Activated CD4-positive, CD25-positive, alpha-beta regulatory T cell treated with anti-CD3 and anti-CD28 coated beads, Interleukin-2, amount 50 U/mL, for 24 hours (primary cell): ENCODE results near the gene ZNF334.

ENCODE experiments used
- ATAC-seq, 2 donors: fragments of 150-1000 bp; cut with Tn5 transposase; one replicate each; pipeline ENCODE4 v1.10.0; 2021; ENCODE audit warnings: mild to moderate bottlenecking in 1 of 2, moderate library complexity in 1 of 2

Gene ZNF334

GRCh38 chr20:46512943-46513844 lies at the start of gene ZNF334:
TSS of gene ZNF334 (minus strand) at chr20:46513559. CDS start at chr20:46512102, 1,457 bp downstream.
- ATAC-seq: peak; percentile 93 to 97

GRCh38 chr20:46562373-46563169 lies 49.2 kb upstream of the ZNF334 start:
- ATAC-seq: peak; percentile 47 to 65

GRCh38 chr20:46562009-46562372 lies 48.6 kb upstream of the ZNF334 start:
- ATAC-seq: no peak

- ATAC-seq: no peak
These were observed 46.5 kb upstream of the ZNF334 start for GRCh38 chr20:46559685-46560440.

- no peak for ATAC-seq
These were observed 45.6 kb upstream of the ZNF334 start for GRCh38 chr20:46559001-46559400.

GRCh38 chr20:46558511-46558959 lies 45.2 kb upstream of the ZNF334 start:
- ATAC-seq: peak; percentile 70 to 84

GRCh38 chr20:46557231-46557956 lies 44.0 kb upstream of the ZNF334 start:
- no peak for ATAC-seq

- ATAC-seq: no peak
These were observed 42.1 kb upstream of the ZNF334 start for GRCh38 chr20:46555370-46555956.

- ATAC-seq: no peak
These were observed 41.5 kb upstream of the ZNF334 start for GRCh38 chr20:46554828-46555227.

- no peak for ATAC-seq
These were observed 40.6 kb upstream of the ZNF334 start for GRCh38 chr20:46553926-46554325.

- peak; percentile 86 to 89 for ATAC-seq
These were observed 39.4 kb upstream of the ZNF334 start for GRCh38 chr20:46552460-46553420.

- no peak for ATAC-seq
These were observed 38.4 kb upstream of the ZNF334 start for GRCh38 chr20:46551522-46552381.

- no peak for ATAC-seq
These were observed 37.1 kb upstream of the ZNF334 start, which contains the start of gene OCSTAMP for GRCh38 chr20:46550461-46550860. TSS of gene OCSTAMP (minus strand) at chr20:46550654. CDS start at chr20:46550560, 94 bp downstream.

- ATAC-seq: no peak
These were observed 36.0 kb upstream of the ZNF334 start for GRCh38 chr20:46549188-46549972.

GRCh38 chr20:46548688-46549087 lies 35.3 kb upstream of the ZNF334 start:
- no peak for ATAC-seq

- no peak for ATAC-seq
These were observed 34.6 kb upstream of the ZNF334 start for GRCh38 chr20:46547995-46548394.

GRCh38 chr20:46546936-46547335 lies 33.6 kb upstream of the ZNF334 start:
- no peak for ATAC-seq

- ATAC-seq: no peak
These were observed 32.9 kb upstream of the ZNF334 start for GRCh38 chr20:46546298-46546697.

GRCh38 chr20:46545827-46546138 lies 32.4 kb upstream of the ZNF334 start:
- no peak for ATAC-seq
